Right lobe of liver (tissue), 6 donors: ENCODE results near the gene TNP2. TPM values are rescaled to one million over a fixed set of nuclear protein-coding genes. Genes with fewer than 3 reads are reported as not detected.

ENCODE experiments used
- ATAC-seq, 4 donors: fragments of 200-7000 bp; cut with Tn5 transposase; one replicate each; pipeline ENCODE4 v1.9.1; 2020; ENCODE audit warnings: mild to moderate bottlenecking in 4 of 4, moderate library complexity in 4 of 4
- DNase-seq, 3 donors: peaks; one replicate each; pipeline ENCODE4 v3.0.0-alpha.2; 2020
- H3K27ac ChIP-seq, 3 donors: fragments of 200-600 bp; one replicate each; pipeline ENCODE4 v1.8.0; 2022
- H3K27me3 ChIP-seq, 2 donors: fragments of 200-600 bp; one replicate each; pipeline ENCODE4 v1.8.0; 2022
- H3K36me3 ChIP-seq, 4 donors: fragments of 200-600 bp; sonication (generic) in 1 of 4; one replicate each; pipeline versions ENCODE4 v1.5.1 to v1.8.0; 2017 to 2022; ENCODE audit warnings: control low read depth in 1 of 4
- H3K4me1 ChIP-seq, 4 donors: fragments of 200-600 bp; sonication (generic) in 1 of 4; one replicate each; pipeline versions ENCODE4 v1.5.1 to v1.8.0; 2017 to 2022; ENCODE audit warnings: control low read depth in 1 of 4
- H3K4me3 ChIP-seq, 3 donors: fragments of 200-600 bp; one replicate each; pipeline ENCODE4 v1.8.0; 2022
- H3K9me3 ChIP-seq, 4 donors: fragments of 200-600 bp; sonication (generic) in 1 of 4; one replicate each; pipeline versions ENCODE4 v1.5.1 to v1.8.0; 2017 to 2022; ENCODE audit warnings: control low read depth in 1 of 4
- POLR2A ChIP-seq: fragments of 450-650 bp; IDR thresholded peaks from one replicate; pipeline ENCODE4 v1.6.1; 2017; ENCODE audit warnings: antibody characterized with exemption, mild to moderate bottlenecking
- WGBS: methylation state at CpG from one replicate; pipeline ENCODE4 v1.1.6; 2018; ENCODE audit warnings: low coverage, low lambda C conversion rate; ENCODE audit not compliant: insufficient coverage; ENCODE audit errors: missing lambda C conversion rate; 5-methylcytosine and 5-hydroxymethylcytosine counted together
- intact Hi-C, 2 donors: fragments of 100-400 bp; cut with DNase I; formaldehyde crosslinking; loops; one replicate each; pipeline versions ENCODE4 v1.11.2 to v1.14.1; 2022
- total RNA-seq, 6 experiments: library from RNA; depleted of rRNA in 2 of 6; stranded (reverse); fragments of >200 nt in 2 of 6; fragmentation: NEBNext Ultra II Directional in 3 of 6; extraction: Animal tissue kit (Norgen Biotek cat#: 25700) in 3 of 6; gene quantifications; one replicate each; pipeline versions ENCODE4 v1.1.0 to v1.2.4, GENCODE V29; 2016 to 2023
- TF ChIP-seq, protein P1 (sequence below), 4 donors: fragments of 200-600 bp in 3 of 4; fragments of 450-650 bp in 1 of 4; IDR thresholded peaks; one replicate each; pipeline versions ENCODE4 v1.5.1 to v1.8.0; 2016 to 2022; ENCODE audit warnings: antibody characterized with exemption in 4 of 4, mild to moderate bottlenecking in 2 of 4
- donor health status: DM: no; HTN: yes; CAD: no.
- donor health status: DM: no; HTN: no; CAD: no.
- donor health status: DM: no; HTN: no; CAD: no.
- donor health status: DM: no; HTN: yes; CAD: no.
- donor health status: DM: no; HTN: yes; CAD: no.

Gene TNP2
- total RNA-seq, 6 experiments from 2014 or later: not detected

DNA sequence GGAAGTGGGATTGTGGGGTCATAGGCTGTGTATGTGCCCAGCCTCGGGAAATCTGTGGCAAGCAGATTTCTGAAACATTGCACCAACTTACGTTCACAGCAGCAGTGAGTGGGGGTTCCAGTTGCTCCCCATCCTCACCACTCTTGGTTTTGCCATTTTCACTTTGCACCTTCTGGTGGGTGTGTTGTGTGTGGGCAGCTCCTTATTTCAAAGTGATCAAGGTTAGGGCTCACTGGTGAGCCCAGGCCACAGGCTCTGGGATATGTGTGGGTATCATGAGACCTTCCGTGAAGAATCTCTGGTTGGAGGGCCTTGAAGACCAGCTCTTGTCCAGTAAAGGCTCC, 41.5 kb upstream of the TNP2 start:
- H3K36me3 ChIP-seq: no peaks in the 10 kb centered on the region
- WGBS: 75% methylated on average over 2 of the region's 3 CpGs
- H3K27ac ChIP-seq: no peak overlapping the region
- TF ChIP-seq, protein P1, sequence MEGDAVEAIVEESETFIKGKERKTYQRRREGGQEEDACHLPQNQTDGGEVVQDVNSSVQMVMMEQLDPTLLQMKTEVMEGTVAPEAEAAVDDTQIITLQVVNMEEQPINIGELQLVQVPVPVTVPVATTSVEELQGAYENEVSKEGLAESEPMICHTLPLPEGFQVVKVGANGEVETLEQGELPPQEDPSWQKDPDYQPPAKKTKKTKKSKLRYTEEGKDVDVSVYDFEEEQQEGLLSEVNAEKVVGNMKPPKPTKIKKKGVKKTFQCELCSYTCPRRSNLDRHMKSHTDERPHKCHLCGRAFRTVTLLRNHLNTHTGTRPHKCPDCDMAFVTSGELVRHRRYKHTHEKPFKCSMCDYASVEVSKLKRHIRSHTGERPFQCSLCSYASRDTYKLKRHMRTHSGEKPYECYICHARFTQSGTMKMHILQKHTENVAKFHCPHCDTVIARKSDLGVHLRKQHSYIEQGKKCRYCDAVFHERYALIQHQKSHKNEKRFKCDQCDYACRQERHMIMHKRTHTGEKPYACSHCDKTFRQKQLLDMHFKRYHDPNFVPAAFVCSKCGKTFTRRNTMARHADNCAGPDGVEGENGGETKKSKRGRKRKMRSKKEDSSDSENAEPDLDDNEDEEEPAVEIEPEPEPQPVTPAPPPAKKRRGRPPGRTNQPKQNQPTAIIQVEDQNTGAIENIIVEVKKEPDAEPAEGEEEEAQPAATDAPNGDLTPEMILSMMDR (IDR thresholded peaks at IDR 0.05): no peak
- no peak for TF ChIP-seq POLR2A
- intact Hi-C loops: no loop called here
- H3K4me1 ChIP-seq: peaks cover 0 to 15% (median 0%) of the 10 kb centered on the region in 4 donors
- H3K27me3 ChIP-seq: no peaks in the 10 kb centered on the region
- ATAC-seq: no peak
- H3K4me3 ChIP-seq: no peak overlapping the region
- no peak for DNase-seq
- no peaks in the 10 kb centered on the region for H3K9me3 ChIP-seq

DNA sequence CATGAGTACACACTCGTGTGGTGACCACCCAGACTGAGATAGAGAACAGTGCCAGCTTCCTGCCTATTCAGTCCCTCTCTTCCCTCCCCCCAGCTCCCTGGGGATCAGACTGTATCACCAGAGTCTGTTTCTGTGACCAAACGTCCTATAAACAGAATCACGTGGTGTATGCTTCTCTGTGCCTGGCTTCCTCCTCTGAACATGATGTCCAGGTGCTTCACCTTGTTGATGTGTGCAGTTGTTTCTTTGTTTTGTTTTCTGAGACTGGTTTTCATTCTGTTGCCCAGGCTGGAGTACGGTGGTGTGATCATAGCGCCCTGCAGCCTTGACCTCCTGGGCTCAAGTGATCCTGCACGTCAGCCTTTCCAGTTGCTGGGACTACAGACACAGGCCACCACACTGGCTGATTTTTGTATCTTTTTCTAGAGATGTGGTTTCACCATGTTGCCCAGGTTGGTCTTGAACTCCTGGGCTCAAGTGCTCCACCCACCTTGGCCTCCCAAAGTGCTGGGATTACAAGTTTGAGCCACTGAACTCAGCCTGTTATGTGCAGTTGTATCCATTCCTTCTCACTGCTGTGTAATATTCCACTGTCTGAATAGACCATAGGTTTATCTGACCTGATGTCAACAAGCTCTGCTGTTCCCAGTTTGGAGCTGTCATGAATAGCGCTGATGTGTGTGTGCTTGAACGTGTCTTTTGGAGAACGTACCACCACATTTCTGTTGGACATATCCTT, 40.9 kb upstream of the TNP2 start:
- 54% methylated on average over 8 of the region's 9 CpGs for WGBS
- peaks cover 0 to 15% (median 0%) of the 10 kb centered on the region in 4 donors for H3K4me1 ChIP-seq
- no peaks in the 10 kb centered on the region for H3K27me3 ChIP-seq
- TF ChIP-seq POLR2A: no peak
- TF ChIP-seq, protein P1 (IDR thresholded peaks at IDR 0.05): no peak
- H3K9me3 ChIP-seq: no peaks in the 10 kb centered on the region
- no peaks in the 10 kb centered on the region for H3K36me3 ChIP-seq
- DNase-seq (no peak), ATAC-seq (peak; percentile 11 to 37 (median 23))
- no peak overlapping the region for H3K27ac ChIP-seq
- no peak overlapping the region for H3K4me3 ChIP-seq
- intact Hi-C loops: no loop called here

DNA sequence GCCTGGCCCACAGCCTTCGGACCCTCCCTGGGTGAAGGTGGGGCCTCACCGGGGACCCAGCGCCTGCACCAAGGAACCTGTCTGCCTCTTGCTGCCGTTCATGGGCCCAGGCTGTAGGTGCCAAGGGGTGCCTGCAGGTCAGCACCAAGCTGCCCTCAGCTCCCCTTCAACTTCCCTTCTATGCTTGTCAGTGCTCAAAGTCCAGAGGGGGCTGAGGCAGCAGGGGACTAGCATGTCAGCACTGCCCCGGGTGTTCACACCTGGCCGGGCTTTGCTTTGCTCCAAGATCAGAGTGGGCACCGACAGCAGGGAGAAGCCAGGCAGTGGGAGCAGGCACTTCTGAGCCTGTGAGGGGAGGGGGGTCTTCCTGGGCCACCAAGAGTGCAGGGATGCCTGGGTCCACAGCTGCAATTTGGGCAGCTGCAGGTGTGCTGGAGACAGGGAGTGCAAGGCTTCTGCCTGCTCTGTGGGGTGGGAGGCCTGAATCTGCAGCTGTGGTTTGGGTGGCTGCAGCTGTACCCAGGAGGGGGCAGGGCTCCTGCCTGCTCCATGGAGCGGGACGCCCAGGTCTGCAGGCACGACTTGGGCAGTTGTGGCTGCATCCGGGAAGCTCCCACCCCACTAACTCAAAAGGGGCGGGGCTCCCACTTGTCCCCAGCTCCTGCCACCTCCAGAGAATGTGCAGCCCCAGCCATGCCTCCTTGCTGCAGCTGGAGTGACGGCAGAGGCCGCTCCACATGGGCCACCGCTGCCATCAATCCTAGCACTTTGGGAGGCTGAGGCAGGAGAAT, 39.6 kb upstream of the TNP2 start:
- Histone ChIP-seq H3K4me1 (peaks cover 0 to 15% (median 0%) of the 10 kb centered on the region in 4 donors), H3K9me3 (no peaks in the 10 kb centered on the region), H3K27me3 (no peaks in the 10 kb centered on the region), H3K27ac (no peak overlapping the region), H3K36me3 (no peaks in the 10 kb centered on the region), H3K4me3 (no peak overlapping the region)
- intact Hi-C loops: no loop called here
- no peak for ATAC-seq
- DNase-seq: no peak
- WGBS: no CpG with 5 or more reads among the region's 15 CpGs
- TF ChIP-seq POLR2A: no peak
- TF ChIP-seq, protein P1 (IDR thresholded peaks at IDR 0.05): no peak

DNA sequence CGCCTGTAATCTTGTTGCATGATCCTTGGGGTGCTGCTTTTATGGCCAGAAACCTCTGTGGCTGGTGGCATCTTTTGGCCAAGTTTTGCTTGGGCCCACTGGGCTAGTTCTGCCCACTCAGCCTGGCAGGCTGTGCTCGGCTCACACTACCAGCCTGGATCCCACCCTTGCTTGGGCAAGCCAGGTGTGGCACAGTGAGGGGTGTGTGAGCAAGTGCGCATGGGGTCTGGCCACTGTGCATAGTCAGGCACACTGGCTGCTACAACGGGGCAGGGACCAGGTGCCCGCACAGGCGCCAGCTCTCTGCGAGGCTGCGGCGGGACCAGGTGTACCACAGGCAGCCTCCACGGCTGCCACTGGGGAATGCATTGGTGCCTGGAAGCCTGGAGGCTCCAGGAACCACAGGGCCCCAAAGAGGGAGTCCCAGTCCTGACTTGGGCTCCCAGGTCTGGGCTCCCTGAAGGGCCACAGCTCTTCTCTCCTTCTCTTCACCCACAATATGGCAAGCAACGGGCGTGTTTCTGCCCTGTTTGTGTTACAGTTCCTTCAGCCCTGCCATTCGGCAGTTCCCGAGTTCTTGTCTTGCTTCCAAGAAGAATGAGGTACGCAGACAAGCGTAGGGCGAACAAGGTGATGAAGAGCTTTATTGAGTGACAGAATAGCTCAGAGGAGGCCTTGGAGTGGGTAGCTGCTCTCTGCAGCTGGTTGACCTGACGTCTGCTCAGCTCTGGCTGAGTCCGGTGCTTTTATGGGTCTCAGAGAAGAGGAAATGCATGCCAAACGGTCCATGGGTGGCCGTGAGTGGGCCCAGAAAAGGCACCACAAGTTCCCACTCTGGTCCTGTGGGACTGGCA, 38.7 kb upstream of the TNP2 start:
- peak overlapping the region in 2 of 3 donors; percentile 6 to 57 for H3K27ac ChIP-seq
- H3K4me3 ChIP-seq: no peak overlapping the region
- intact Hi-C loops: no loop called here
- DNase-seq: no peak
- peak in 3 of 4 donors; percentile 8 to 31 (median 25) for ATAC-seq
- no peaks in the 10 kb centered on the region for H3K36me3 ChIP-seq
- H3K4me1 ChIP-seq: peaks cover 0 to 15% (median 0%) of the 10 kb centered on the region in 4 donors
- no peaks in the 10 kb centered on the region for H3K9me3 ChIP-seq
- no peak for TF ChIP-seq POLR2A
- TF ChIP-seq, protein P1 (IDR thresholded peaks at IDR 0.05): no peak
- WGBS: 96% methylated on average over 7 of the region's 21 CpGs
- H3K27me3 ChIP-seq: no peaks in the 10 kb centered on the region
